ENCODE measurements around the gene UBALD2. TPM values are rescaled to one million over a fixed set of nuclear protein-coding genes. Genes with fewer than 3 reads are reported as not detected.
A peak's percentile ranks its signal among the peaks of the same experiment; 100 is the strongest.

Gene UBALD2
- total RNA-seq, 6 donors from 2014 or later = 8.4 to 74.9 (median 26.8) TPM

DNA sequence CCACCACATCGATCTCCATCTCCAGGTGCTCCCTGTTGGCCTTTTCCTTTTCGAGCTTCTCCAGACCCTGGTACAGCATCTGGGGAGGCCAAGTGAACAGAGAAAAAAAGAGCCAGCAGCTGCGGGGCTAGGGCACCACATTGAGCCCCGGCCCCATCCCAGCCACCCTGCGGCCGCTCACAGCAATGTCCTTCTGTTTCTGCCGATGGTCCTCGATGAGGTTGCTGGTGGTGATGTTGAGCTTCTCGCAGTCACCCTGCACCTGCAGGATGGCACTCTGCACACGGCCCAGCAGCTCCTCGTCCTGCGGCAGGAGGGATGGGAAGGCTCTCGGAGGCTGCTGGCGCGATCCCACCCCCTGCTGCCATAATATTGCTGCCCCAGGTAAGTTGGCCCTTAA is 15.5 kb downstream of the UBALD2 start:
- TF ChIP-seq POLR2A (IDR thresholded peaks at IDR 0.05) (no peak), POLR2AphosphoS5 (IDR thresholded peaks at IDR 0.05) (no peak), EP300 (IDR thresholded peaks at IDR 0.05) (no peak)
- TF ChIP-seq, protein P1, sequence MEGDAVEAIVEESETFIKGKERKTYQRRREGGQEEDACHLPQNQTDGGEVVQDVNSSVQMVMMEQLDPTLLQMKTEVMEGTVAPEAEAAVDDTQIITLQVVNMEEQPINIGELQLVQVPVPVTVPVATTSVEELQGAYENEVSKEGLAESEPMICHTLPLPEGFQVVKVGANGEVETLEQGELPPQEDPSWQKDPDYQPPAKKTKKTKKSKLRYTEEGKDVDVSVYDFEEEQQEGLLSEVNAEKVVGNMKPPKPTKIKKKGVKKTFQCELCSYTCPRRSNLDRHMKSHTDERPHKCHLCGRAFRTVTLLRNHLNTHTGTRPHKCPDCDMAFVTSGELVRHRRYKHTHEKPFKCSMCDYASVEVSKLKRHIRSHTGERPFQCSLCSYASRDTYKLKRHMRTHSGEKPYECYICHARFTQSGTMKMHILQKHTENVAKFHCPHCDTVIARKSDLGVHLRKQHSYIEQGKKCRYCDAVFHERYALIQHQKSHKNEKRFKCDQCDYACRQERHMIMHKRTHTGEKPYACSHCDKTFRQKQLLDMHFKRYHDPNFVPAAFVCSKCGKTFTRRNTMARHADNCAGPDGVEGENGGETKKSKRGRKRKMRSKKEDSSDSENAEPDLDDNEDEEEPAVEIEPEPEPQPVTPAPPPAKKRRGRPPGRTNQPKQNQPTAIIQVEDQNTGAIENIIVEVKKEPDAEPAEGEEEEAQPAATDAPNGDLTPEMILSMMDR (IDR thresholded peaks at IDR 0.05) = no peak
- 92 to 95% methylated on average over 13 to 15 of the region's 15 CpGs for WGBS, 2 donors

DNA sequence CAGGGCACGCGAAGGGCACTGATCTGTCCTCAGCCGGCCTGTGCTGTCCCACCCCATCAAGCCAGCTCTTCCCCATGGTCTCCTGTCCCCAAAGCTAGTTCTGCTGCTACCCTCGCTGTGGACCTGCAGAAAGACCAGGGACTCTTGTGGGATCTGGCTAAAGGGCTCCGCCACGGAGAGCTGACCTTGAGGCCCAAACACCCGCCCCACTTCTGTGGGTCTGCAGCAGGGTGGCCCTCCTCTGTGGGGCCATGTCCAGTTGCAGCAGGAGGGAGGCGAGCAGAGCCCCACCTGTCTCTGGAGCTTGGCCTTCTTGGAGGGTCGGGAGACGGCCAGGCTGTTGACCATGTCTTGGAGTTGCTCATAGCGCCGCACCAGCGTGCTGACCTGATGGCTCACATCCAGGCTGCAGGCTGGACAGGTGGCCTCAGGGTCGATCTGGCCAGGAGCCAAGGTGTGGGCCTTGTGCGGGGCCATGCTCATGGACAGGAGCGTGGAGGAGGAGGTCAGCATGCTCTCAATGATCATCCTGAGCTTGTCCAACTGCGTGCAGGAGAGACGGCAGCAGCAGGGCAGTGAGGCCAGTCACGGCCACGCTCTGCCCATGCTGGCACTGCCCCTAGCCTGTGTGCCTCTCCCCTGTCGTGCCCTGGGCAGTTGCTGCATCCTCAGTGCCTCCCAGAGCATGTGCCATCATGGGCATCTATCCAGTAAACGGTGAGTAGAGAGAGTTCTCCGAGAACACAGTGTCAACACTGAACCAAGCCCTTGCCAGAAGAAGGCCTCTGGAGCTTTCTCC is 16.6 kb downstream of the UBALD2 start:
- Histone ChIP-seq H3K4me1 (peaks cover 5 to 8% (median 6%) of the 10 kb centered on the region in 4 donors), H3K4me3 (no peak overlapping the region), H3K27ac (no peak overlapping the region), H3K36me3 (peaks cover 0 to 3% (median 0%) of the 10 kb centered on the region in 4 donors), H3K9me3 (no peaks in the 10 kb centered on the region), H3K27me3 (no peaks in the 10 kb centered on the region)
- DNase-seq (peak in 1 of 2 donors; percentile 62), ATAC-seq (ENCODE audit: low FRiP score in 2 of 2) (no peak)
- WGBS, 2 donors = 91 to 97% methylated on average over 4 to 23 of the region's 23 CpGs
- TF ChIP-seq POLR2AphosphoS5 (IDR thresholded peaks at IDR 0.05) (no peak), EP300 (IDR thresholded peaks at IDR 0.05) (no peak)
- TF ChIP-seq, protein P1 (IDR thresholded peaks at IDR 0.05) = no peak

More for the DNA sequence above, 15.5 kb downstream of the UBALD2 start:
- peaks cover 5 to 8% (median 6%) of the 10 kb centered on the region in 4 donors for H3K4me1 ChIP-seq
- H3K36me3 ChIP-seq = peaks cover 0 to 3% (median 0%) of the 10 kb centered on the region in 4 donors
- H3K4me3 ChIP-seq = no peak overlapping the region
- H3K27me3 ChIP-seq = no peaks in the 10 kb centered on the region
- ATAC-seq (ENCODE audit: low FRiP score in 2 of 2) (no peak), DNase-seq (peak in 1 of 2 donors; percentile 56)
- no peak overlapping the region for H3K27ac ChIP-seq
- no peaks in the 10 kb centered on the region for H3K9me3 ChIP-seq

DNA sequence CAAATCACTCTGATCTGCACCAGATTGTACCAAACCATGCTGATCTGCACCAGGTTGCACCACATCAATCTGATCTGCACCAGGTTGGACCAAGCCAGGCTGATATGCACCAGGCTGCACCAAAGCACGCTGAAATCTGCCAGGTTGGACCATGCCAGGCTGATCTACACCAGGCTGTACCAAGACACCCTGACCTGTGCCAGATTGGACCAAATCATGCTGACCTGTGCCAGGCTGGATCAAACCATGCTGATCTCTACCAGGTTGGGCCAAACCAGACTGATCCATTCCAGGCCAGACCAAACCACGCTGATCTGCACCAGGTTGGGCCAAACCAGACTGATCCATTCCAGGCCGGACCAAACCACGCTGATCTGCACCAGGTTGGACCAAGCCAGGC is 27.4 kb downstream of the UBALD2 start:
- no peak for ATAC-seq (ENCODE audit: low FRiP score in 2 of 2)

DNA sequence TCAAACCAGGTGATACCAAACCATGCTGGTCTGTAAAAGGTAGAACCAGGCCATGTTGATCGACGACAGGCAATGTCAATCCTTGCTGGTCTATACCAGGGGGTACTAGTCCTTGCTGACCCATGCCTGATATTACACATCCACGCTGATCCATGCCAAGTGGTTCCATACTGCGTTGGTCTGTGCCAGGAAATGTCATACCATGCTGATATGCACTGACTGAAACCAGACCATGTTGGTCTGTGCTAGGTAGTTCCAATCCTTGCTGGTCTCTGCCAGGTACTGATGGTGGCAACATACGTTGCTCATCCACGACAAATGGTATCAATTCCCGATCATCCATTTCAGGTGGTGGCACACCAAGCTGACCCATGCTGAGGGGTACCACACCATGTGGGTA is 28.0 kb downstream of the UBALD2 start:
- H3K4me3 ChIP-seq = no peak overlapping the region
- TF ChIP-seq EP300 (IDR thresholded peaks at IDR 0.05) (no peak), POLR2AphosphoS5 (IDR thresholded peaks at IDR 0.05) (no peak), POLR2A (IDR thresholded peaks at IDR 0.05) (no peak)
- TF ChIP-seq, protein P1 (IDR thresholded peaks at IDR 0.05) = no peak
- DNase-seq (no peak), ATAC-seq (ENCODE audit: low FRiP score in 2 of 2) (no peak)
- H3K27ac ChIP-seq = no peak overlapping the region
- no peaks in the 10 kb centered on the region for H3K9me3 ChIP-seq
- H3K4me1 ChIP-seq = no peaks in the 10 kb centered on the region
- peaks cover 0 to 21% (median 13%) of the 10 kb centered on the region in 4 donors for H3K36me3 ChIP-seq
- 93 to 96% methylated on average over 3 to 7 of the region's 7 CpGs for WGBS, 2 donors
- H3K27me3 ChIP-seq = no peaks in the 10 kb centered on the region

More for the DNA sequence above, 27.4 kb downstream of the UBALD2 start:
- no peak overlapping the region for H3K4me3 ChIP-seq
- H3K4me1 ChIP-seq = no peaks in the 10 kb centered on the region
- H3K9me3 ChIP-seq = no peaks in the 10 kb centered on the region
- H3K27me3 ChIP-seq = no peaks in the 10 kb centered on the region
- peaks cover 0 to 21% (median 13%) of the 10 kb centered on the region in 4 donors for H3K36me3 ChIP-seq
- TF ChIP-seq POLR2A (IDR thresholded peaks at IDR 0.05) (no peak), EP300 (IDR thresholded peaks at IDR 0.05) (no peak)
- H3K27ac ChIP-seq = no peak overlapping the region
- no peak for DNase-seq
- WGBS, 2 donors = 85 to 100% methylated on average over 3 to 4 of the region's 4 CpGs

DNA sequence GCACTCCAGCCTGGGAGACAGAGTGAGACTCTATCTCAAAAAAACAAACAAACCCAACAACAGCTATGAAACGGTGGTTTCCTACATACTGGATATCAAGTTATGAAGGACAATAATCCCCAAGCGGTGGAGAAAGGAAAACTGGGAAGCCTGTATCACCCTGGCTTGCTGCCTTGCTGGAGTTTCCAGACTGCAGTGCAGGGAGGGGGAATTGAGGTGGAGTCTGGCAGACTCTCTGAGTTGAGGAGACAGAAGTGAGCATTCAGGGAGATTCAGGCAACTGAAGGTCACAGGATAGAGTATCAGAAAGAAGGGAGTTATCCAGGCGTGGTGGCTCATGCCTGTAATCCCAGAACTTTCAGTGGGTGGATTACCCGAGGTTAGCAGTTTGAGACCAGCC is 31.0 kb downstream of the UBALD2 start:
- no peaks in the 10 kb centered on the region for H3K27me3 ChIP-seq
- 70 to 75% methylated on average over 4 of the region's 4 CpGs for WGBS, 2 donors
- no peaks in the 10 kb centered on the region for H3K9me3 ChIP-seq
- no peak overlapping the region for H3K27ac ChIP-seq
- no peak for DNase-seq
- no peaks in the 10 kb centered on the region for H3K4me1 ChIP-seq
- ATAC-seq (ENCODE audit: low FRiP score in 2 of 2) = peak in 1 of 2 donors; percentile 42
- no peak overlapping the region for H3K4me3 ChIP-seq
- TF ChIP-seq, protein P1 (IDR thresholded peaks at IDR 0.05) = no peak
- TF ChIP-seq POLR2AphosphoS5 (IDR thresholded peaks at IDR 0.05) (no peak), POLR2A (IDR thresholded peaks at IDR 0.05) (no peak), EP300 (IDR thresholded peaks at IDR 0.05) (no peak)
- H3K36me3 ChIP-seq = peaks cover 0 to 14% (median 9%) of the 10 kb centered on the region in 4 donors
